Hematopoietic multipotent progenitor cell (in vitro differentiated cells): Measurements from ENCODE around the gene TCF4. TPM values are rescaled to one million over a fixed set of nuclear protein-coding genes. Genes with fewer than 3 reads are reported as not detected.

Source experiments
- DNase-seq, 3 donors: peaks; one replicate each; pipeline ENCODE4 v3.0.0-alpha.2; 2011 to 2015; ENCODE audit warnings: low read depth in 2 of 3, low spot score in 2 of 3
- total RNA-seq: library from RNA; depleted of rRNA; stranded (reverse); fragments of >200 nt; gene quantifications from one replicate; pipeline ENCODE4 v1.2.3, GENCODE V29; 2012

The TCF4 gene
- total RNA-seq, 1 donor = 127 TPM

- no peak for DNase-seq
Observed at GRCh38 chr18:55286257-55286825, 301.7 kb downstream of the TCF4 start.

DNA sequence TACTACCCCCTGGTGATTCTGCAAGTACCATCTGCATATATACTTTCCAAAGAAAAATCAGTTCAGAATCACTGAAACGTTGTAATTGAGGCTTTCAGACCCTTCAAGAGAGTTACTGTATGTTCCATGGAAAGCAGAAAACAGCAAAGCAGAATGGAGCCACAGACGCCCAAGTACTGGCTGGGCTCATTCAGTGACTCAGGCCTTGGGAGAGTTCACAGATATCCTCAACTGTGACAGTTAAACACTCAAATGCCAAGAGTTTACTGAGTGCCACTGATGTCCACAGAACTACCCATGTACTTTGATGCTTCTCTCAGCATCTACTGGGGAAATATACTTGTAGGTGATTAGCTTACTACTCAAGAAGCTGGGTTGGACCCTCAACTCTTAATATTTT, 303.4 kb downstream of the TCF4 start:
- no peak for DNase-seq

GRCh38 chr18:55283309-55283708, 304.7 kb downstream of the TCF4 start:
- no peak for DNase-seq

- DNase-seq = peak in 2 of 3 donors; percentile 27 to 57
Observed at GRCh38 chr18:55280503-55280902, 307.5 kb downstream of the TCF4 start.

DNA sequence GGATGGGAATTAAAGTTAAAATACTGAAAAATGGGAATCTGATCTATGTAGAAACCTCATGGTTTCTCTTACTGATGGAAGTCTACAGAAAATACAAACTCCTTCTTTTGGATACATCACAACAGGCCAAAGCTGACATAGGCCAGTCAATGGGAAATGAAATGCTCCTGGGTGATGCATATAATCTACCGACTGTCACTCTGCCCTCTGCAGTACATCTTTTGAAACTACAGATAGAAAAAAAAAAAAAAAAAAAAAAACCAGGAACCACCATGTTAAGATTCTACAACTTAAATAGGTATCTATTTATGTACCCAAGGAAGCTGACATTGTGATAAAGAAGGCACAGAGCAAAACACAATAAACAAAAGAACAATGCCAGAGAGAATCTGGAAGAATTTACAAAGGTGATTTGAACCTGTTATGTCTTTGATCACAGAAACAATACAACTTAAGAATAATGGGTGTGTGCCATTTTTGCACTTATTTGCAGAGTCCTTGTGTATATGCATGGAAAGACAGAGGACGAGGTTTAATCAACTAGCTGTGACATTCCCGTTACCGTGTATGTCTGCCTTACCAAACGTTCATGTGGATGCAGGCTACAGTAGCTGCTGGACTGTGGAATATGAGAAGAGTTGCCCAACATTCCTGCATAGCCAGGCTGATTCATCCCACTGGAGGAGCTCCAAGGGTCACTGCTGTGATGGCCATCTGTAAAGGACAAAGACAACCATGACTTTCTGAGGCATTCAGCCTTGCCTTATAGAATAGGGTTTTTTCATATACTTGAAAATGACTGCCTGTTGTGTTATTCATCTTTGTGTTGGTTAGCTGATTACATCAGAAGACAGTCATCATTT, 312.7 kb downstream of the TCF4 start:
- peak in 1 of 3 donors; percentile 12 for DNase-seq

- no peak for DNase-seq
Observed at GRCh38 chr18:55272510-55273243, 315.3 kb downstream of the TCF4 start.

- DNase-seq = no peak
Observed at GRCh38 chr18:55269622-55270021, 318.4 kb downstream of the TCF4 start.

- DNase-seq = no peak
Observed at GRCh38 chr18:55268628-55269275, 319.2 kb downstream of the TCF4 start.

GRCh38 chr18:55268151-55268601, 319.8 kb downstream of the TCF4 start:
- DNase-seq = peak in 1 of 3 donors; percentile 8

DNA sequence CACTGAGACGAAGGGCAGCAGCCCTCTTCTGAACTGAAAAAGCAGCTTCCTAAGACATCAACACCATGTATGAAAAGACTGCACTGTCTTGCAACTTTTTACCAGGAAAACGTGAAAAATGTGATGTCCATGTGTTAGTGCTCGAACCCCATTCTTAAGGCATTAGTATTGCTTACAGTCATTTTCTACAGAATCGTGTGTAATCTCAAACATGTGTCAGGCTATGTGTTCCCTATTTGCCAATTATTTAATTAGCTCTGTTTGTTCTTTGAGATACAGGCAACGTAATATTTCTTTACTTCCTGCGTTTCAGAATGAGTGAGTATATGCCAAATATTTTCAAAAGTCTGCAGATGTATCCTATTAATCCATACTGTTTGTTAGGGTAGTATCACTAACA, 321.0 kb downstream of the TCF4 start:
- DNase-seq = no peak

DNA sequence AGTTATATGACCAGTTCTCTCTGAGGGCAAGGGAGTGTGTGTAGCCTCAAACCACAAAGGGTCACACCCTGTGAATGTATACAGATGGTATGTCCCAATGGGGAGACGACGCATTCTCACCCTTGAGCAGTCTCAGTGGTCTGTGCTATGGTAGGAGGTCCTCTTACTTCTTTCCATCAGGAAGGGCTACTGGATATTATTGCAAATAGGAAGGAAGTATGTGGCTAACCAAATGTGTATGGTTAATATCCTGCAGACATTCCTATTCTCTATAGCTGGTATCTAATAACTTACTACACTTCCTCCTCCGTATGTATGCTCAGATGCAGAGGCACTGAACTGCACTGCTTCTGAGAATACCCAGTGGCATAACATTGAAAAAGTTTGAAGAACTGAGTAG, 322.0 kb downstream of the TCF4 start:
- no peak for DNase-seq

- no peak for DNase-seq
Observed at GRCh38 chr18:55265130-55265675, 322.8 kb downstream of the TCF4 start.

DNA sequence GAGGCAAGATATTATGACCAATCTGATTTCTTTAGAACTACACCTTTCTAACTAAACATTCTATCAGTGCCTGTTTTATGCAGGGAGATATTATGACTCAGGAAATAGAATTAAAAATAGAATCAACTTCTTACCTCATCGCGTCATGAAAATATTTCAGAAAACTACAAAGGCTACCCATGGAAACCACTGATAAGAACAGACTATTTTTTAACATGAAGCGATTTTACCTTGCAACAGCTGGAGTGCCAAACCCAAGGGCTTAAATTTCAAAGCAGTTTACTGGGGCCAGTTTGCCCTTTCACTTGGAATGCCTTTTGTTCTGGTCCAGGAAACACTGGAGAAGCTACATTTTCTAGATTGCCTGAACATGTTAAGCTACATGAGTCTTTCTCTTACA, 323.9 kb downstream of the TCF4 start:
- no peak for DNase-seq

DNA sequence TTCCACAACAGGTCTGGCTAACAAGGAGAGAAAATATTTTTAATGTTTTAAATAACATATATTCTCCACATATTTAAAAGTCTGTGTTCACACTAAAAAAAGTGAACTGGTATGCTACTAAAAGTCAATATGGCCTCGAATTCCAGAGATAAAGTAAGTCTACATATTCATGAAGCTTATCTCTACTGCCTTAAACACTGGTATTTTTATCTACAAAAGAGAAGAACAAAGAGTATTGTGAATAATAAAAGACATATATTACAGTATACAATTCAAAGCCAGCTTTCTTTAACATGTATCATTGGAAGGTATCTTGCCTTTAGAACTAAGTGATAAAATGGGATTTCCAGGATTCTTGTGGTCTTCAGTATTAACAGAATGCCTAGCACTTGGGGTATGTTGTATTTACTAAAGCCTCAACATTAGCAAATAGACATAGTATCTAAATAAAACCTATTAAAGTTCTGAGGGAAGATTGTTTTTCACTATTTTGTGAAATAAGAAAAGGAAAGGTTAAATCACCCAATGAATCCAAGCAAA, 325.9 kb downstream of the TCF4 start:
- no peak for DNase-seq

GRCh38 chr18:55261253-55261652, 326.7 kb downstream of the TCF4 start:
- DNase-seq = no peak

GRCh38 chr18:55258088-55258487, 329.9 kb downstream of the TCF4 start:
- no peak for DNase-seq

- DNase-seq = no peak
Observed at GRCh38 chr18:55256929-55257289, 331.1 kb downstream of the TCF4 start.

- no peak for DNase-seq
Observed at GRCh38 chr18:55256226-55256928, 331.6 kb downstream of the TCF4 start.

DNA sequence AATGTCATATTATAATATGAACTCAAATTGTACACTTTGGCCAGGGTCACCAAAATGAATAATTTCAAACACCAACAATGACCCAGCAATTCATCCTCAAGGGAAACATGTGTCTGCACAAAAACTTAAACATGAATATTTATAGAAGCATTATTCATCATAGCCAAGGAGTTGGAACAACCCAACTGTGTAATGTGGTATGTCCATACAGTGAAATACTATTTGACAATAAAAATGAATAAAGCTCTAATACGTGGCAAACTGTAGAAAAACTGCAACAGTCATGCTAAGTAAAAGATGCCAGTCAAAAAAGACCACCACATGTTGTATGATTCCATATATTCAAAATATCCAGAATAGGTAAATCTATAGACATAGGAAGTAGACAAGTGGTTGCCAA, 334.2 kb downstream of the TCF4 start:
- no peak for DNase-seq

- DNase-seq = no peak
Observed at GRCh38 chr18:55252901-55253300, 335.1 kb downstream of the TCF4 start.
